ENCODE data around the gene TOMM20L. TPM values are rescaled to one million over a fixed set of nuclear protein-coding genes. Genes with fewer than 3 reads are reported as not detected.

TOMM20L gene
- total and polyA plus RNA-seq, 4 donors = 0.74 TPM; not detected in 3

DNA sequence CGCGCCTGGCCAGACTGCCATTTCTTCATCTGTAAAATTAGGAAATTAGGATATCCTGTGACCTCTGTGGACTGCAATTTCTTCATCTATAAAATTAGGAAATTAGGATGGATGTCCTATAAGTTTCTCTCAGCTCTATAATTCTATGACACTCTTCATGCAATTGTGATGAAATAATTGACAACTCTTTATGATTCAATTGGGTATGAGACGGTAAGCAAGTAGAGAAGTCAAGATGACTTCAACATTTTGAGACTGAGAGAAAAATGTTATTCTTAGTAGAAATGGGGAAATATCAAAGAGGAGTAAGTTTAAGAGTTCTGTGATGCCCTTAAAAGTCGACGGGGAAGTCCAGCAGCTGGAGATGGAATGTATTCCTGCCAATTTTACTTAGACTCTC lies 43.7 kb downstream of the TOMM20L start:
- no peaks in the 10 kb centered on the region for H3K27me3 ChIP-seq (ENCODE audit: control insufficient read depth in 3 of 3, insufficient read depth in 3 of 3, low read length in 2 of 3)
- no peak overlapping the region for H3K4me3 ChIP-seq
- H3K36me3 ChIP-seq (ENCODE audit: control insufficient read depth in 4 of 4, insufficient read depth in 4 of 4, low read length in 4 of 4) = peaks cover 9 to 25% (median 17%) of the 10 kb centered on the region in 4 donors
- H3K9me3 ChIP-seq (ENCODE audit: control insufficient read depth in 4 of 4, insufficient read depth in 3 of 4, low read length in 3 of 4) = no peaks in the 10 kb centered on the region
- ATAC-seq (ENCODE audit: insufficient read depth, low FRiP score) = no peak
- no peak for DNase-seq
- no peak overlapping the region for H3K27ac ChIP-seq (ENCODE audit: low read depth in 1 of 2, low read length in 1 of 2)
- H3K9ac ChIP-seq (ENCODE audit: insufficient read depth in 1 of 2, low read length in 2 of 2) = no peak overlapping the region
- H3K4me1 ChIP-seq (ENCODE audit: control insufficient read depth in 5 of 5, insufficient read depth in 5 of 5, low read length in 5 of 5) = no peaks in the 10 kb centered on the region
- WGBS, 2 donors = 42 to 67% methylated on average over 5 of the region's 5 CpGs
- TF ChIP-seq, protein P1, sequence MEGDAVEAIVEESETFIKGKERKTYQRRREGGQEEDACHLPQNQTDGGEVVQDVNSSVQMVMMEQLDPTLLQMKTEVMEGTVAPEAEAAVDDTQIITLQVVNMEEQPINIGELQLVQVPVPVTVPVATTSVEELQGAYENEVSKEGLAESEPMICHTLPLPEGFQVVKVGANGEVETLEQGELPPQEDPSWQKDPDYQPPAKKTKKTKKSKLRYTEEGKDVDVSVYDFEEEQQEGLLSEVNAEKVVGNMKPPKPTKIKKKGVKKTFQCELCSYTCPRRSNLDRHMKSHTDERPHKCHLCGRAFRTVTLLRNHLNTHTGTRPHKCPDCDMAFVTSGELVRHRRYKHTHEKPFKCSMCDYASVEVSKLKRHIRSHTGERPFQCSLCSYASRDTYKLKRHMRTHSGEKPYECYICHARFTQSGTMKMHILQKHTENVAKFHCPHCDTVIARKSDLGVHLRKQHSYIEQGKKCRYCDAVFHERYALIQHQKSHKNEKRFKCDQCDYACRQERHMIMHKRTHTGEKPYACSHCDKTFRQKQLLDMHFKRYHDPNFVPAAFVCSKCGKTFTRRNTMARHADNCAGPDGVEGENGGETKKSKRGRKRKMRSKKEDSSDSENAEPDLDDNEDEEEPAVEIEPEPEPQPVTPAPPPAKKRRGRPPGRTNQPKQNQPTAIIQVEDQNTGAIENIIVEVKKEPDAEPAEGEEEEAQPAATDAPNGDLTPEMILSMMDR (IDR thresholded peaks at IDR 0.05; ENCODE audit: control extremely low read depth, extremely low read depth) = no peak

DNA sequence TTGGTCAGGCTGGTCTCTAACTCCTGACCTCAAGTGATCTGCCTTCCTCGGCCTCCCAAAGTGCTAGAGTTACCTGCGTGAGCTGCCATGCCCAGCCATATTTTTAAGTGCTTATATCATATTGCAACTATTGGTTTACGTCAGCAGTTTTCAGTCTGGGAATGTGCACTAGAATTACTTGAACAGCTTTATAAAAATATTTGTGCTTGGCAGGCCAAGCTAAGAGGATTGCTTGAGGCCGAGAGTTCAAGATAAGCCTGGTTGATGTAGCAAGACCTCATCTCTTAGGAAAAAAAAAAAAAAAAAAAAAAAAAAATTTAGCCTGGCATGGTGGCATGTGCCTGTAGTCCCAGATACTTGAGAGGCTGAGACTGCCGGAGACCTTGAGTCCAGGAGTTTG lies 48.9 kb downstream of the TOMM20L start:
- Histone ChIP-seq H3K9me3 (ENCODE audit: control insufficient read depth in 4 of 4, insufficient read depth in 3 of 4, low read length in 3 of 4) (no peaks in the 10 kb centered on the region), H3K4me3 (no peak overlapping the region), H3K36me3 (ENCODE audit: control insufficient read depth in 4 of 4, insufficient read depth in 4 of 4, low read length in 4 of 4) (peaks cover 13 to 24% (median 19%) of the 10 kb centered on the region in 4 donors), H3K4me1 (ENCODE audit: control insufficient read depth in 5 of 5, insufficient read depth in 5 of 5, low read length in 5 of 5) (no peaks in the 10 kb centered on the region), H3K9ac (ENCODE audit: insufficient read depth in 1 of 2, low read length in 2 of 2) (no peak overlapping the region), H3K27ac (ENCODE audit: low read depth in 1 of 2, low read length in 1 of 2) (no peak overlapping the region), H3K27me3 (ENCODE audit: control insufficient read depth in 3 of 3, insufficient read depth in 3 of 3, low read length in 2 of 3) (no peaks in the 10 kb centered on the region)
- peak; percentile 27 for ATAC-seq (ENCODE audit: insufficient read depth, low FRiP score)
- TF ChIP-seq, protein P1 (IDR thresholded peaks at IDR 0.05; ENCODE audit: control extremely low read depth, extremely low read depth) = no peak
- 69 to 85% methylated on average over 5 of the region's 5 CpGs for WGBS, 2 donors
- no peak for DNase-seq

DNA sequence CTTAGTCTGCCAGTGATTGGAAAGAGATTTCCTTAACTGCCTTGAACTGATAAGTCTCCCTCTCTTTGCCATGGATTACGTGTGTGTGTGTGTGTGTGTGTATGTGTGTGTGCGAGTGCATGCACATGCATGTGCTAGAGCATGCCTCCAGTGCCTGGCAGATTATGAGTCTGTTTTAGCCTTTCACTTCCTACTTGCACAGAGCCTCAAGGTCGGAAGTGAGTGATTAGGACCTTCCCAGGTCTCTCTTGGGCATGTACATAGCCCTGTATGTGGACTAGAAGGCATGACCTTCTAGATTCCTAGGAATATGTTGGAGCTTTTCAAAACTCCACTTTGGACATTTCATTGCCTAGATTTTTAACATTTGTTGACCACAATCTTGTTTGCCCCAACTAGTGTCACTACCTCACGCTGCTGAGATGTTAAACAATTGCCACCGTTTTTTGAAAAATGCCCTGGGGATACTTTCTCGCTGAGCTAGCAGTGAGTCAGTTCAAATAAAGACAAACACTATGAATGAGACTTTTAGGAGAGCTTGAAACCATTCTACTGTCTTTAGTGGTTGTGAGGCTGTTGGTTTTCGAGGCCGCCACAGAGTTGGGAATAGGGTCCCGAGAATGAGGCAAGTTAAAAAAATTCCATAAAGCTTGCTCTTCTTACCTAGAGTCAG lies 60.0 kb downstream of the TOMM20L start:
- no peaks in the 10 kb centered on the region for H3K4me1 ChIP-seq (ENCODE audit: control insufficient read depth in 5 of 5, insufficient read depth in 5 of 5, low read length in 5 of 5)
- no peaks in the 10 kb centered on the region for H3K27me3 ChIP-seq (ENCODE audit: control insufficient read depth in 3 of 3, insufficient read depth in 3 of 3, low read length in 2 of 3)
- no peak overlapping the region for H3K4me3 ChIP-seq
- ATAC-seq (ENCODE audit: insufficient read depth, low FRiP score) (no peak), DNase-seq (no peak)
- WGBS, 2 donors = 93 to 97% methylated on average over 9 of the region's 9 CpGs
- no peak overlapping the region for H3K27ac ChIP-seq (ENCODE audit: low read depth in 1 of 2, low read length in 1 of 2)
- peaks cover 6 to 23% (median 17%) of the 10 kb centered on the region in 4 donors for H3K36me3 ChIP-seq (ENCODE audit: control insufficient read depth in 4 of 4, insufficient read depth in 4 of 4, low read length in 4 of 4)
- H3K9ac ChIP-seq (ENCODE audit: insufficient read depth in 1 of 2, low read length in 2 of 2) = no peak overlapping the region
- peaks cover 0 to 5% (median 0%) of the 10 kb centered on the region in 4 donors for H3K9me3 ChIP-seq (ENCODE audit: control insufficient read depth in 4 of 4, insufficient read depth in 3 of 4, low read length in 3 of 4)
- TF ChIP-seq, protein P1 (IDR thresholded peaks at IDR 0.05; ENCODE audit: control extremely low read depth, extremely low read depth) = no peak

Small RNA genes within 50 kb of the gene (small RNA-seq; reads per million reads assigned to genes)
- not detected for gene RF00019 (ENCODE audit: low replicate concordance)

Other genes with a start within 250 kb of the TOMM20L start
- 10 to 100 TPM in 1 of 2 donors, 1 to 10 TPM in 1; 1.8 to 14.2 TPM for gene ARMH4, start 243.7 kb upstream of the TOMM20L start, total RNA-seq
- under 1 TPM; 0.40 to 0.47 TPM for gene ARMH4, start 243.7 kb upstream of the TOMM20L start, polyA plus RNA-seq
- gene ACTR10, start 195.8 kb upstream of the TOMM20L start, total RNA-seq = 10 to 100 TPM; 56.7 to 83.6 TPM
- gene ACTR10, start 195.8 kb upstream of the TOMM20L start, polyA plus RNA-seq = 10 to 100 TPM; 53.8 to 77.9 TPM
- 100 to 1,000 TPM in 1 of 2 donors, 10 to 100 TPM in 1; 64.3 to 167 TPM for gene PSMA3, start 151.1 kb upstream of the TOMM20L start, total RNA-seq
- gene PSMA3, start 151.1 kb upstream of the TOMM20L start, polyA plus RNA-seq = 100 to 1,000 TPM; 194 to 302 TPM
- gene ARID4A, start 97.4 kb upstream of the TOMM20L start, total RNA-seq = 10 to 100 TPM; 21.5 to 49.3 TPM
- 1 to 10 TPM; 7.3 to 8.9 TPM for gene ARID4A, start 97.4 kb upstream of the TOMM20L start, polyA plus RNA-seq
- gene TIMM9, start 31.6 kb downstream of the TOMM20L start, total RNA-seq = 10 to 100 TPM; 18.7 to 30.6 TPM
- gene TIMM9, start 31.6 kb downstream of the TOMM20L start, polyA plus RNA-seq = 10 to 100 TPM; 23.6 to 50.7 TPM
- 10 to 100 TPM; 13.4 to 30.1 TPM for gene KIAA0586, start 31.8 kb downstream of the TOMM20L start, total RNA-seq
- 1 to 10 TPM; 5.3 to 5.8 TPM for gene KIAA0586, start 31.8 kb downstream of the TOMM20L start, polyA plus RNA-seq
- 10 to 100 TPM in 1 of 2 donors, 1 to 10 TPM in 1; 4.5 to 22.4 TPM for gene DACT1, start 242.0 kb downstream of the TOMM20L start, total RNA-seq
- 1 to 10 TPM; 1.7 to 3.4 TPM for gene DACT1, start 242.0 kb downstream of the TOMM20L start, polyA plus RNA-seq

Data from lung (tissue), 13 donors.